Measurements from ENCODE around the gene ILF2.

Gene ILF2

DNA sequence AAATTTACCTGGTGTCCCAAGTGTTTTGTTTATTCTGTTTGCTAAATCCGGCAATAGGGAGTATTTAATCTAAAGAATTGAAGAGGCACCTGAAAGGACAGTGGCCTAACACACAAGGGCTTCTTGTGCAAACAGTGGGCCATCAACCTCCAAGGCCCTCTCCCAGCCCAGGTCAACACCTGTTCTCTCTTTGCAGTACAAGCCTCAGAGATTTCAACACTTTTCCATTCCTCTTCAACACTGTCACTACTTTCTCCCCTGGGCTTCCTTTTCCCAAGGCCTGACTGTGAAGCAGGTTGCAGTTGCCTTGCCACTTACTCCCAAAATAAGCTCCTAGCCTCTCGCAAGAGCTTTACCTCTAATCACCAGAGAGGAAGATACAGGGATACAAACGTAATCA is 15.5 kb downstream of the ILF2 start:
- TF ChIP-seq EP300 (IDR thresholded peaks at IDR 0.05; ENCODE audit: borderline replicate concordance) = no peak
- no peak for TF ChIP-seq EGR1 (IDR thresholded peaks at IDR 0.05)
- TF ChIP-seq CREB1 (IDR thresholded peaks at IDR 0.05; ENCODE audit: low read depth) = no peak
- no peak for TF ChIP-seq FOXM1 (IDR thresholded peaks at IDR 0.05; ENCODE audit: borderline replicate concordance, low read depth)
- TF ChIP-seq, protein P1, sequence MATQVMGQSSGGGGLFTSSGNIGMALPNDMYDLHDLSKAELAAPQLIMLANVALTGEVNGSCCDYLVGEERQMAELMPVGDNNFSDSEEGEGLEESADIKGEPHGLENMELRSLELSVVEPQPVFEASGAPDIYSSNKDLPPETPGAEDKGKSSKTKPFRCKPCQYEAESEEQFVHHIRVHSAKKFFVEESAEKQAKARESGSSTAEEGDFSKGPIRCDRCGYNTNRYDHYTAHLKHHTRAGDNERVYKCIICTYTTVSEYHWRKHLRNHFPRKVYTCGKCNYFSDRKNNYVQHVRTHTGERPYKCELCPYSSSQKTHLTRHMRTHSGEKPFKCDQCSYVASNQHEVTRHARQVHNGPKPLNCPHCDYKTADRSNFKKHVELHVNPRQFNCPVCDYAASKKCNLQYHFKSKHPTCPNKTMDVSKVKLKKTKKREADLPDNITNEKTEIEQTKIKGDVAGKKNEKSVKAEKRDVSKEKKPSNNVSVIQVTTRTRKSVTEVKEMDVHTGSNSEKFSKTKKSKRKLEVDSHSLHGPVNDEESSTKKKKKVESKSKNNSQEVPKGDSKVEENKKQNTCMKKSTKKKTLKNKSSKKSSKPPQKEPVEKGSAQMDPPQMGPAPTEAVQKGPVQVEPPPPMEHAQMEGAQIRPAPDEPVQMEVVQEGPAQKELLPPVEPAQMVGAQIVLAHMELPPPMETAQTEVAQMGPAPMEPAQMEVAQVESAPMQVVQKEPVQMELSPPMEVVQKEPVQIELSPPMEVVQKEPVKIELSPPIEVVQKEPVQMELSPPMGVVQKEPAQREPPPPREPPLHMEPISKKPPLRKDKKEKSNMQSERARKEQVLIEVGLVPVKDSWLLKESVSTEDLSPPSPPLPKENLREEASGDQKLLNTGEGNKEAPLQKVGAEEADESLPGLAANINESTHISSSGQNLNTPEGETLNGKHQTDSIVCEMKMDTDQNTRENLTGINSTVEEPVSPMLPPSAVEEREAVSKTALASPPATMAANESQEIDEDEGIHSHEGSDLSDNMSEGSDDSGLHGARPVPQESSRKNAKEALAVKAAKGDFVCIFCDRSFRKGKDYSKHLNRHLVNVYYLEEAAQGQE (IDR thresholded peaks at IDR 0.05; ENCODE audit: low read depth) = no peak
- no peak for TF ChIP-seq RAD21 (IDR thresholded peaks at IDR 0.05; ENCODE audit: low read depth)
- TF ChIP-seq ZBTB7A (IDR thresholded peaks at IDR 0.05; ENCODE audit: low read depth) = no peak
- no peak for TF ChIP-seq NFIC (IDR thresholded peaks at IDR 0.05)
- no peak for TF ChIP-seq YY1 (IDR thresholded peaks at IDR 0.05; ENCODE audit: low read depth)
- TF ChIP-seq TEAD4 (IDR thresholded peaks at IDR 0.05) = no peak
- no peak for TF ChIP-seq TCF12 (IDR thresholded peaks at IDR 0.05; ENCODE audit: low read depth)
- TF ChIP-seq, protein P2, sequence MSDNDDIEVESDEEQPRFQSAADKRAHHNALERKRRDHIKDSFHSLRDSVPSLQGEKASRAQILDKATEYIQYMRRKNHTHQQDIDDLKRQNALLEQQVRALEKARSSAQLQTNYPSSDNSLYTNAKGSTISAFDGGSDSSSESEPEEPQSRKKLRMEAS (IDR thresholded peaks at IDR 0.05) = no peak

DNA sequence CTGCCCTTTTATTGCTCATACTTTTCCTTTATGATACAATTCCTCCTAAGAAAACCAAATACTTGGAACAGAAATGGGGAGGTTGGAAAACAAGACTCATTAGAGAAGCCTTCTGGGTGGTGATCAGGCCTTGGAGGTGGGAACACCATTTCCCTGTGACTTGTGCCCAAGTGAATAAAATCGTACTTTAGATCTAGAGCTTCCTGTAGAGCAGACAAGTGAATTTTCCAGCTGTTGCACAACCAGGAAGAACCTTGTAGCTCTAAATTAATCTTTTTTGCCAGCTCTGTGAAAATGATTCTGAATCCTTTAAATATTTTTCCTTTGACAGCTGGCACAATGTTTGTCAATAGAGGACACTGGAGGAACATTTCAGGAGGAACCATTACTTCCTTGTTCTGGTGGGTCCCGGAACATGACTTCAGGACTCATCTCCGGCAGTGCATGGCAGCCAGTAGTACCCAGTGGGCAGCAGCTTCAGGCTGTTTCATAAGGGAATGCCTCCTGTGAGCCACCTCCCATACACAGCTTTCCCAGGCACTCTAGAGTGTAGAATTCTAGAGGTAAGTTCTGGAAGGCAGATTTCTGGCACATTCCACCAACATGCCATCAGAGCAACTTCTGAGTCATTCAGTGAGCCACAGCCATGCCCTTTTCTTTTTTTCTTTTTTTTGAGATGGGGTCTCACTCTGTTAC is 17.8 kb downstream of the ILF2 start:
- TF ChIP-seq CEBPB (IDR thresholded peaks at IDR 0.05) (no peak), CREB1 (IDR thresholded peaks at IDR 0.05; ENCODE audit: low read depth) (no peak), FOXM1 (IDR thresholded peaks at IDR 0.05; ENCODE audit: borderline replicate concordance, low read depth) (no peak), EP300 (IDR thresholded peaks at IDR 0.05; ENCODE audit: borderline replicate concordance) (no peak), YY1 (IDR thresholded peaks at IDR 0.05; ENCODE audit: low read depth) (no peak), RAD21 (IDR thresholded peaks at IDR 0.05; ENCODE audit: low read depth) (no peak), ZBTB7A (IDR thresholded peaks at IDR 0.05; ENCODE audit: low read depth) (no peak), TEAD4 (IDR thresholded peaks at IDR 0.05) (no peak), TAF1 (IDR thresholded peaks at IDR 0.05; ENCODE audit: low read depth) (no peak), TCF12 (IDR thresholded peaks at IDR 0.05; ENCODE audit: low read depth) (no peak), NFIC (IDR thresholded peaks at IDR 0.05) (no peak), EGR1 (IDR thresholded peaks at IDR 0.05) (no peak)
- TF ChIP-seq, protein P1 (IDR thresholded peaks at IDR 0.05; ENCODE audit: low read depth) = no peak
- TF ChIP-seq, protein P3, sequence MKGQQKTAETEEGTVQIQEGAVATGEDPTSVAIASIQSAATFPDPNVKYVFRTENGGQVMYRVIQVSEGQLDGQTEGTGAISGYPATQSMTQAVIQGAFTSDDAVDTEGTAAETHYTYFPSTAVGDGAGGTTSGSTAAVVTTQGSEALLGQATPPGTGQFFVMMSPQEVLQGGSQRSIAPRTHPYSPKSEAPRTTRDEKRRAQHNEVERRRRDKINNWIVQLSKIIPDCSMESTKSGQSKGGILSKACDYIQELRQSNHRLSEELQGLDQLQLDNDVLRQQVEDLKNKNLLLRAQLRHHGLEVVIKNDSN (IDR thresholded peaks at IDR 0.05) = no peak
- TF ChIP-seq, protein P2 (IDR thresholded peaks at IDR 0.05) = no peak

DNA sequence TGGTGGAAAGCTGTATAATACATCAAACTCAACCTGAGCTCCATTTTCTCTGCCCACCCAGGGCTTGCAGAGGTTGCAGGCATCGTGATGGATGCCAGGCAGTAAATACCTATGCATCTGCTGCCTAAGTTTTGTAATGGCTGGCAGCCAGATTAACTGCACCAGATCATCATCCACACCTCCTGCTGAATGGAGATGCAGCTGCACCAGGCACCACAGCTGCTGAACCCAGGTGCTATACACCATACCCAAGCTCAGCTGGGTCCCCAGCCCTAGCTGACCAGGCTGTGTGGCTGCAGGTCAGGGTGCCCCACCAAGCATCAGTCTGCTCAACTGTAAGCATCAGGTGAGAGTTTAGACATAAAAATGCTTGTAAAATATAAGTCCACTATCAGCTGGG is 19.0 kb downstream of the ILF2 start:
- TF ChIP-seq TAF1 (IDR thresholded peaks at IDR 0.05; ENCODE audit: low read depth) (no peak), FOXM1 (IDR thresholded peaks at IDR 0.05; ENCODE audit: borderline replicate concordance, low read depth) (no peak), EP300 (IDR thresholded peaks at IDR 0.05; ENCODE audit: borderline replicate concordance) (no peak), TCF12 (IDR thresholded peaks at IDR 0.05; ENCODE audit: low read depth) (no peak), CREB1 (IDR thresholded peaks at IDR 0.05; ENCODE audit: low read depth) (no peak), CEBPB (IDR thresholded peaks at IDR 0.05) (no peak), NFIC (IDR thresholded peaks at IDR 0.05) (no peak), YY1 (IDR thresholded peaks at IDR 0.05; ENCODE audit: low read depth) (no peak), RAD21 (IDR thresholded peaks at IDR 0.05; ENCODE audit: low read depth) (no peak), TEAD4 (IDR thresholded peaks at IDR 0.05) (no peak), EGR1 (IDR thresholded peaks at IDR 0.05) (no peak)
- TF ChIP-seq, protein P1 (IDR thresholded peaks at IDR 0.05; ENCODE audit: low read depth) = no peak
- TF ChIP-seq, protein P2 (IDR thresholded peaks at IDR 0.05) = no peak
- TF ChIP-seq, protein P3 (IDR thresholded peaks at IDR 0.05) = no peak

DNA sequence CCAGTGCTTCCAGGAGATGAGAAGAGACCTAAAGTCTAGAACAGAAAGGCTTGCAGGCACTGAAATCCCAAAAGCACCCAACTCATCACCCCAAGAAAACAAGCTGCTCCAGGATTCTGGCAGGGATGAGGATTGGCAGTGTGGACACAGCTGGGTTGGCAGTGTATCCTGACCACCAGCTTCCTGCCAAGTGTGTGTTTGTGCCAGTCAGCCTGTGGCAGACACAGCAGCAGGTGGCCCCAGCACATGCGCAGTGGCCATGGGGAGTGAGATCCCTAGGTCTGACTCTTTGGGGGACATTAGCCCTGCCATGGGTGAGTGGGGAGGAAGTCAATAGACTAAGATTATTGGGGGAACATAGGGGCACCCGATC is 20.9 kb downstream of the ILF2 start:
- TF ChIP-seq, protein P2 (IDR thresholded peaks at IDR 0.05) = no peak
- no peak for TF ChIP-seq TCF12 (IDR thresholded peaks at IDR 0.05; ENCODE audit: low read depth)
- no peak for TF ChIP-seq ZBTB7A (IDR thresholded peaks at IDR 0.05; ENCODE audit: low read depth)
- no peak for TF ChIP-seq RAD21 (IDR thresholded peaks at IDR 0.05; ENCODE audit: low read depth)
- TF ChIP-seq EGR1 (IDR thresholded peaks at IDR 0.05) = no peak
- TF ChIP-seq, protein P1 (IDR thresholded peaks at IDR 0.05; ENCODE audit: low read depth) = no peak
- no peak for TF ChIP-seq TAF1 (IDR thresholded peaks at IDR 0.05; ENCODE audit: low read depth)
- no peak for TF ChIP-seq CEBPB (IDR thresholded peaks at IDR 0.05)
- TF ChIP-seq, protein P3 (IDR thresholded peaks at IDR 0.05) = no peak
- no peak for TF ChIP-seq EP300 (IDR thresholded peaks at IDR 0.05; ENCODE audit: borderline replicate concordance)
- no peak for TF ChIP-seq NFIC (IDR thresholded peaks at IDR 0.05)
- no peak for TF ChIP-seq TEAD4 (IDR thresholded peaks at IDR 0.05)
- no peak for TF ChIP-seq CREB1 (IDR thresholded peaks at IDR 0.05; ENCODE audit: low read depth)
- no peak for TF ChIP-seq FOXM1 (IDR thresholded peaks at IDR 0.05; ENCODE audit: borderline replicate concordance, low read depth)
- TF ChIP-seq YY1 (IDR thresholded peaks at IDR 0.05; ENCODE audit: low read depth) = no peak
